ENCODE measurements around the gene NF1. TPM values are rescaled to one million over a fixed set of nuclear protein-coding genes. Genes with fewer than 3 reads are reported as not detected.

NF1 gene
- polyA plus RNA-seq, 3 donors = 1.2 to 7.4 (median 2.1) TPM

GRCh38 chr17:31158746-31159377 is 64.1 kb downstream of the NF1 start:
- intact Hi-C loops (cut with micrococcal nuclease) = no loop called here
- Histone ChIP-seq H4K20me1 (ENCODE audit: insufficient read depth, low read length) (no peaks in the 10 kb centered on the region), H3K4me1 (ENCODE audit: control insufficient read depth in 1 of 2, insufficient read depth in 2 of 2, low read length in 2 of 2) (no peaks in the 10 kb centered on the region), H3K27me3 (ENCODE audit: control insufficient read depth in 2 of 2, insufficient read depth in 2 of 2, low read length in 2 of 2) (no peaks in the 10 kb centered on the region), H3K27ac (ENCODE audit: low read depth in 1 of 2, low read length in 2 of 2) (peak overlapping the region in 1 of 2 donors; percentile 46), H3K79me2 (ENCODE audit: insufficient read depth, low read length) (no peaks in the 10 kb centered on the region), H3K4me3 (replicated peaks in 1 of 3; ENCODE audit: low read depth in 2 of 3, low read length in 3 of 3) (no peak overlapping the region), H2AFZ (ENCODE audit: insufficient read depth, low read depth, low read length, poor library complexity, severe bottlenecking) (peak overlapping the region; percentile 17), H3K9me3 (replicated peaks in 1 of 2; ENCODE audit: control insufficient read depth in 1 of 2, insufficient read depth in 1 of 2, low read length in 2 of 2) (no peaks in the 10 kb centered on the region), H3K9ac (ENCODE audit: insufficient read depth, low read length, poor library complexity, severe bottlenecking) (no peak overlapping the region), H3K4me2 (replicated peaks; ENCODE audit: extremely low read depth, low read length, poor library complexity, severe bottlenecking) (no peak overlapping the region), H3K36me3 (replicated peaks in 1 of 2; ENCODE audit: control insufficient read depth in 1 of 2, insufficient read depth in 2 of 2, low read length in 2 of 2) (peaks cover 0 to 33% of the 10 kb centered on the region in 2 donors)
- no CpG with 5 or more reads among the region's 1 CpG for whole genome bisulfite sequencing (ENCODE audit: insufficient coverage)
- peak overlapping the region; percentile 13 to 35 for H3K4me3 Mint-ChIP-seq
- DNase-seq = no peak
- peak overlapping the region in 4 of 7 donors; percentile 5 to 85 (median 28) for H3K27ac Mint-ChIP-seq
- peaks cover 0 to 3% (median 0%) of the 10 kb centered on the region in 7 donors for H3K9me3 Mint-ChIP-seq
- peaks cover 11% of the 10 kb centered on the region for H3K4me1 Mint-ChIP-seq
- TF ChIP-seq, protein P1, sequence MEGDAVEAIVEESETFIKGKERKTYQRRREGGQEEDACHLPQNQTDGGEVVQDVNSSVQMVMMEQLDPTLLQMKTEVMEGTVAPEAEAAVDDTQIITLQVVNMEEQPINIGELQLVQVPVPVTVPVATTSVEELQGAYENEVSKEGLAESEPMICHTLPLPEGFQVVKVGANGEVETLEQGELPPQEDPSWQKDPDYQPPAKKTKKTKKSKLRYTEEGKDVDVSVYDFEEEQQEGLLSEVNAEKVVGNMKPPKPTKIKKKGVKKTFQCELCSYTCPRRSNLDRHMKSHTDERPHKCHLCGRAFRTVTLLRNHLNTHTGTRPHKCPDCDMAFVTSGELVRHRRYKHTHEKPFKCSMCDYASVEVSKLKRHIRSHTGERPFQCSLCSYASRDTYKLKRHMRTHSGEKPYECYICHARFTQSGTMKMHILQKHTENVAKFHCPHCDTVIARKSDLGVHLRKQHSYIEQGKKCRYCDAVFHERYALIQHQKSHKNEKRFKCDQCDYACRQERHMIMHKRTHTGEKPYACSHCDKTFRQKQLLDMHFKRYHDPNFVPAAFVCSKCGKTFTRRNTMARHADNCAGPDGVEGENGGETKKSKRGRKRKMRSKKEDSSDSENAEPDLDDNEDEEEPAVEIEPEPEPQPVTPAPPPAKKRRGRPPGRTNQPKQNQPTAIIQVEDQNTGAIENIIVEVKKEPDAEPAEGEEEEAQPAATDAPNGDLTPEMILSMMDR (IDR thresholded peaks at IDR 0.05) = no peak
- no peaks in the 10 kb centered on the region for H3K27me3 Mint-ChIP-seq (ENCODE audit: low read depth in 3 of 3)
- H3K36me3 Mint-ChIP-seq = peaks cover 30 to 43% of the 10 kb centered on the region in 2 donors

- H3K4me1 ChIP-seq (ENCODE audit: control insufficient read depth in 1 of 2, insufficient read depth in 2 of 2, low read length in 2 of 2) = no peaks in the 10 kb centered on the region
- TF ChIP-seq, protein P1 (IDR thresholded peaks at IDR 0.05) = no peak
- no peaks in the 10 kb centered on the region for H3K9me3 Mint-ChIP-seq
- no peaks in the 10 kb centered on the region for H4K20me1 ChIP-seq (ENCODE audit: insufficient read depth, low read length)
- H3K4me1 Mint-ChIP-seq = peaks cover 5% of the 10 kb centered on the region
- H3K27ac ChIP-seq (ENCODE audit: low read depth in 1 of 2, low read length in 2 of 2) = no peak overlapping the region
- peaks cover 25 to 34% of the 10 kb centered on the region in 2 donors for H3K36me3 Mint-ChIP-seq
- H3K4me3 ChIP-seq (replicated peaks in 1 of 3; ENCODE audit: low read depth in 2 of 3, low read length in 3 of 3) = no peak overlapping the region
- H3K9me3 ChIP-seq (replicated peaks in 1 of 2; ENCODE audit: control insufficient read depth in 1 of 2, insufficient read depth in 1 of 2, low read length in 2 of 2) = no peaks in the 10 kb centered on the region
- H2AFZ ChIP-seq (ENCODE audit: insufficient read depth, low read depth, low read length, poor library complexity, severe bottlenecking) = no peak overlapping the region
- H3K27ac Mint-ChIP-seq = no peak overlapping the region
- 100% methylated on average over 3 of the region's 7 CpGs for WGBS (ENCODE audit: insufficient coverage)
- H3K79me2 ChIP-seq (ENCODE audit: insufficient read depth, low read length) = no peaks in the 10 kb centered on the region
- intact Hi-C loops (cut with micrococcal nuclease) = no loop called here
- no peak overlapping the region for H3K9ac ChIP-seq (ENCODE audit: insufficient read depth, low read length, poor library complexity, severe bottlenecking)
- peaks cover 0 to 34% of the 10 kb centered on the region in 2 donors for H3K36me3 ChIP-seq (replicated peaks in 1 of 2; ENCODE audit: control insufficient read depth in 1 of 2, insufficient read depth in 2 of 2, low read length in 2 of 2)
- no peaks in the 10 kb centered on the region for H3K27me3 Mint-ChIP-seq (ENCODE audit: low read depth in 3 of 3)
- H3K4me3 Mint-ChIP-seq = no peak overlapping the region
- DNase-seq = no peak
- H3K4me2 ChIP-seq (replicated peaks; ENCODE audit: extremely low read depth, low read length, poor library complexity, severe bottlenecking) = no peak overlapping the region
- H3K27me3 ChIP-seq (ENCODE audit: control insufficient read depth in 2 of 2, insufficient read depth in 2 of 2, low read length in 2 of 2) = no peaks in the 10 kb centered on the region
Observed at GRCh38 chr17:31163091-31163781, 68.5 kb downstream of the NF1 start.
